Upper lobe of left lung (tissue), 6 donors: ENCODE measurements around the gene GPC5. TPM values are rescaled to one million over a fixed set of nuclear protein-coding genes. Genes with fewer than 3 reads are reported as not detected.

Experiments used
- ATAC-seq, 2 donors: fragments of 200-7000 bp; cut with Tn5 transposase; one replicate each; pipeline ENCODE4 v1.9.1; 2022; ENCODE audit warnings: mild to moderate bottlenecking in 2 of 2, moderate library complexity in 2 of 2; ENCODE audit not compliant: low FRiP score in 2 of 2
- DNase-seq, 2 donors: peaks; one replicate each; pipeline ENCODE4 v3.0.0-alpha.2; 2019 to 2020
- H3K27ac ChIP-seq, 4 donors: fragments of 200-600 bp; sonication (generic); one replicate each; pipeline ENCODE4 v1.5.1; 2016 to 2019
- H3K27me3 ChIP-seq, 4 donors: fragments of 200-600 bp; sonication (generic); one replicate each; pipeline ENCODE4 v1.5.1; 2017 to 2019
- H3K36me3 ChIP-seq, 4 donors: fragments of 200-600 bp; sonication (generic); one replicate each; pipeline ENCODE4 v1.5.1; 2016 to 2019
- H3K4me1 ChIP-seq, 4 donors: fragments of 200-600 bp; sonication (generic); one replicate each; pipeline ENCODE4 v1.5.1; 2018 to 2019
- H3K4me3 ChIP-seq, 4 donors: fragments of 200-600 bp; sonication (generic); one replicate each; pipeline ENCODE4 v1.5.1; 2017 to 2019; ENCODE audit warnings: mild to moderate bottlenecking in 2 of 4, moderate library complexity in 1 of 4
- H3K9me3 ChIP-seq, 4 donors: fragments of 200-600 bp; sonication (generic); one replicate each; pipeline ENCODE4 v1.5.1; 2018 to 2019
- EP300 ChIP-seq, 4 donors: sonication (generic); formaldehyde crosslinking; IDR thresholded peaks; one replicate each; pipeline ENCODE4 v1.5.1; 2017; ENCODE audit warnings: antibody characterized with exemption in 4 of 4, control low read depth in 2 of 4
- POLR2A ChIP-seq, 4 donors: fragments of 450-650 bp; IDR thresholded peaks; one replicate each; pipeline ENCODE4 v1.5.1; 2016 to 2017; ENCODE audit warnings: antibody characterized with exemption in 4 of 4, mild to moderate bottlenecking in 2 of 4
- POLR2AphosphoS5 ChIP-seq, 2 donors: sonication (generic); formaldehyde crosslinking; IDR thresholded peaks; one replicate each; pipeline ENCODE4 v1.5.1; 2017; ENCODE audit warnings: antibody characterized with exemption in 2 of 2
- WGBS, 2 donors: methylation state at CpG; one replicate each; pipeline ENCODE4 v1.1.5; 2017 to 2018; 5-methylcytosine and 5-hydroxymethylcytosine counted together
- total RNA-seq, 6 donors: library from RNA; depleted of rRNA in 4 of 6; stranded (reverse); fragments of >200 nt in 4 of 6; gene quantifications; one replicate each; pipeline versions ENCODE4 v1.1.0 to v1.2.1, GENCODE V29; 2016 to 2021
- TF ChIP-seq, protein P1 (sequence below), 6 experiments: fragments of 450-650 bp in 4 of 6; fragments of 200-600 bp in 2 of 6; sonication (generic) in 2 of 6; IDR thresholded peaks; one replicate each; pipeline ENCODE4 v1.5.1; 2016 to 2019; ENCODE audit warnings: antibody characterized with exemption in 6 of 6
- donor health status: DM: no; HTN: no; CAD: no; lungs with moderate emphysema.
- donor health status: DM: no; HTN: yes; CAD: no; lungs with severe emphysema.

The GPC5 gene
- total RNA-seq, 6 donors from 2014 or later, result 7.6 to 51.4 (median 12.8) TPM

DNA sequence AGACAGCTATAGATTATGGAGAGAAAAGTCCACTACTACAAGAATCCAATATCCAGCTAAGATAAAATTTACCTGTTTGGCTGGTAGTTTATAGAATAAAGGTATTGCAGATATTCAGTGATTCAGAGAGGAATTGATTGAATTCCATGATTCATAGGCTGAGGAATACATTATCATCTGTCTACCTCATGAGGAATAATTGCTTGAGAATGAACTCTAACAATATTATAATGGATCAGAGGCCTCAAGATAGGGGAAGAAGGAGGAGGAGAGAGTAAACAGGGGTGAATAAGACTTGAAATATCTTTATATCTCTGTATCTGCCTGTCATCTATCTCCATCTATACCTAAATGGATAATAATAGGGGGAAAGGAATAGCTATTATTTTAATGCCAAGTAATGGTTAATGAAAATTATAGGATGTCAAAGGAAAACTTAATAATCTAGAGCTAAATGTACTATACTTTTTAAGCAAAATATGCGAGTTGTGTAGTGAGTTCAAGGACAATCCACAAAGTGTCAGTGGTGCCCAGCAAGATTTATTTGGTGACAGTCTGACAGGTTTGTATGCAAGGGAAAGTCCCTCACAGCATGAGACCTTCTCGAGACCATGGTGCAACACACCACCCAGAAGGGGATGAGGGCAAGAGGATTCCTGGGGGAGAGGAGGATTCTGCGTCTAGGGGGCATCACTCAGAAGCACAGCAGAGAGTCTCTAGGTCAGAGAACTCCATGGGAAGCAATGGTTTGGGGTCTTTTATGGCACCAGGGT is 224.5 kb downstream of the GPC5 start:
- no peaks in the 10 kb centered on the region for H3K9me3 ChIP-seq
- no peak for DNase-seq
- no peaks in the 10 kb centered on the region for H3K4me1 ChIP-seq
- 67 to 68% methylated on average over 3 of the region's 3 CpGs for WGBS, 2 donors
- H3K27ac ChIP-seq, result no peak overlapping the region
- no peaks in the 10 kb centered on the region for H3K36me3 ChIP-seq
- TF ChIP-seq EP300 (IDR thresholded peaks at IDR 0.05), result no peak
- no peak for TF ChIP-seq POLR2A (IDR thresholded peaks at IDR 0.05)
- no peak for TF ChIP-seq POLR2AphosphoS5 (IDR thresholded peaks at IDR 0.05)
- TF ChIP-seq, protein P1, sequence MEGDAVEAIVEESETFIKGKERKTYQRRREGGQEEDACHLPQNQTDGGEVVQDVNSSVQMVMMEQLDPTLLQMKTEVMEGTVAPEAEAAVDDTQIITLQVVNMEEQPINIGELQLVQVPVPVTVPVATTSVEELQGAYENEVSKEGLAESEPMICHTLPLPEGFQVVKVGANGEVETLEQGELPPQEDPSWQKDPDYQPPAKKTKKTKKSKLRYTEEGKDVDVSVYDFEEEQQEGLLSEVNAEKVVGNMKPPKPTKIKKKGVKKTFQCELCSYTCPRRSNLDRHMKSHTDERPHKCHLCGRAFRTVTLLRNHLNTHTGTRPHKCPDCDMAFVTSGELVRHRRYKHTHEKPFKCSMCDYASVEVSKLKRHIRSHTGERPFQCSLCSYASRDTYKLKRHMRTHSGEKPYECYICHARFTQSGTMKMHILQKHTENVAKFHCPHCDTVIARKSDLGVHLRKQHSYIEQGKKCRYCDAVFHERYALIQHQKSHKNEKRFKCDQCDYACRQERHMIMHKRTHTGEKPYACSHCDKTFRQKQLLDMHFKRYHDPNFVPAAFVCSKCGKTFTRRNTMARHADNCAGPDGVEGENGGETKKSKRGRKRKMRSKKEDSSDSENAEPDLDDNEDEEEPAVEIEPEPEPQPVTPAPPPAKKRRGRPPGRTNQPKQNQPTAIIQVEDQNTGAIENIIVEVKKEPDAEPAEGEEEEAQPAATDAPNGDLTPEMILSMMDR (IDR thresholded peaks at IDR 0.05), result no peak
- no peak overlapping the region for H3K4me3 ChIP-seq
- H3K27me3 ChIP-seq, result no peaks in the 10 kb centered on the region
- no peak for ATAC-seq

DNA sequence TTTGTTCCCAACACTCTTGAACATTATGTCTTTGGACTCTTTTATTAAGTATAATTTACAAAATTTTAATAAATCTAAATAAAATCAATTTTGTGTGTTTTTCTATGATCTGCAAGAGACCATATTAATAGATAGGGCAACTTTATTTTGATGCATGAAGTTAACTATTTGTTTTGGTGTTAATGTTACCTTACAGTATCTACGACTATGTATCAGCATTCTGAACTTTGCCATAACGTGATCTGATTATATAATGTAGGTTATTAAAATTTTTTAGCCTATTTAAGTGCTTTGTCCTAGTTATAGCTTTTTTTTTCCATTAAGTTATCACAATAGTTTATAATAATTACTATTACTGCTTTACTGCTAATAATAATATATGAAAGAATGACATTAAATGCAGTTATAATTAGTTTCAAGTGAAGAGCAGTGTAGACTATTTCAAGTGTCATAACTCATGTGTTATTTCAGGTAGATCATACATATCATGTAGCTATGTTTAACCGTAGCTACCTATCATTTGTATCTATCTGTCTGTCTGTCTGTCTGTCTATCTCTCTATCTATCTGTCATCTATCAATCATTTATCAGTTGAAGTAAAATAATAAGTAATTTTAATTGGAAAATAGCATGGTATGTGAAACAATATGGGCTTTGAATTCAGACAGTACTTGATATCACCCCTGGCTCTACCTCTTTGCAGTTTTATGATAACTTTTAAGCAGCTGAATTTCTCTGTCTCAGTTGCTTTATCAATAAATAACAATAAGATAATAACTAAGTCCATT is 229.7 kb downstream of the GPC5 start:
- TF ChIP-seq EP300 (IDR thresholded peaks at IDR 0.05) (no peak), POLR2A (IDR thresholded peaks at IDR 0.05) (no peak)
- TF ChIP-seq, protein P1 (IDR thresholded peaks at IDR 0.05), result no peak
- 87% methylated on average over 3 of the region's 3 CpGs for WGBS, 2 donors
- Histone ChIP-seq H3K9me3 (no peaks in the 10 kb centered on the region), H3K4me3 (no peak overlapping the region), H3K4me1 (no peaks in the 10 kb centered on the region), H3K27me3 (no peaks in the 10 kb centered on the region), H3K36me3 (no peaks in the 10 kb centered on the region), H3K27ac (no peak overlapping the region)
- DNase-seq (no peak), ATAC-seq (no peak)

DNA sequence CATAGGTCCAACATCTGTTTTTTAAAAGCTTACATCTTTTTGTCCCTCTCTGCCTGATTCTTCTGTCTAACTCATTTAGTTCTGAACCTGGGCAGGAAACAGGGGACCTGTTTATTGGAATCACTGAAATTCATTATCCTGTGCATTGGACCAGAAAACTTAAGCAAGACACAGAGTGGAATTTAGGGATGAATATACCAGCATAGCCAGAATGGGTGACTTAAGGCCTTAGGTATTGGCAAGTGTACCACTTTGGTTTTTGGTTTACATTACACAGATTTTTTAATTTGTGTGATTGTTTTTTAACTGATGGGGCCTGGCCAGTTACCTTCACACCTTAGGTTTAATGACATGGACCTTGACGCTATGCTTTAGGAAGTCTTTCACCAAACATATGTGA is 232.5 kb downstream of the GPC5 start:
- Histone ChIP-seq H3K4me1 (no peaks in the 10 kb centered on the region), H3K27ac (no peak overlapping the region), H3K36me3 (no peaks in the 10 kb centered on the region), H3K27me3 (no peaks in the 10 kb centered on the region), H3K9me3 (no peaks in the 10 kb centered on the region), H3K4me3 (no peak overlapping the region)
- DNase-seq (no peak), ATAC-seq (no peak)
- TF ChIP-seq, protein P1 (IDR thresholded peaks at IDR 0.05), result no peak
- no peak for TF ChIP-seq POLR2AphosphoS5 (IDR thresholded peaks at IDR 0.05)
- no peak for TF ChIP-seq EP300 (IDR thresholded peaks at IDR 0.05)
- TF ChIP-seq POLR2A (IDR thresholded peaks at IDR 0.05), result no peak
- 89 to 96% methylated on average over 1 of the region's 1 CpG for WGBS, 2 donors

DNA sequence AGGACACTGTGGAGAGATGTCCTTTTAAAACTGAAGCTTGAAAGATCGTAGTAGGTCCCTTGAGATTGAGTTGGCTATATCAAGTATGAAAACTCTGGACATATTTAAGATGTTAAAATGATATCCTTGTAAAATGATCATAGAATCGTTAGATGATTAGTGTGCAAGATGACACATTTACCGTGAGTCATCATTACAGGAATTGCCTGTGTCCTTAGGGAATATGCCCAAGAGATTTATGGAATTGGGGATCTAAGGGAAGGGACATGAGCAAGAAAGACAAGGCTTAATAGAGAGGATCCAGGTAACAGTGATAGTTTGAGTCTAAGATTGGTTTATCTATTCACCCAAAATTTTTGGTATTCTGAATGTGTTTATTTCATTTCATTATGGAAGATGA is 233.7 kb downstream of the GPC5 start:
- Histone ChIP-seq H3K9me3 (no peaks in the 10 kb centered on the region), H3K4me1 (no peaks in the 10 kb centered on the region), H3K27me3 (no peaks in the 10 kb centered on the region), H3K27ac (no peak overlapping the region), H3K4me3 (no peak overlapping the region), H3K36me3 (no peaks in the 10 kb centered on the region)
- DNase-seq (no peak), ATAC-seq (no peak)
- TF ChIP-seq POLR2AphosphoS5 (IDR thresholded peaks at IDR 0.05), result no peak
- TF ChIP-seq, protein P1 (IDR thresholded peaks at IDR 0.05), result no peak
- TF ChIP-seq POLR2A (IDR thresholded peaks at IDR 0.05), result no peak
- TF ChIP-seq EP300 (IDR thresholded peaks at IDR 0.05), result no peak
- WGBS, 2 donors, result 79 to 86% methylated on average over 3 of the region's 3 CpGs
